Adipose tissue (tissue), 3 donors: ENCODE measurements around the gene ALG9. TPM values are rescaled to one million over a fixed set of nuclear protein-coding genes. Genes with fewer than 3 reads are reported as not detected.
"Not testable (repeated sequence)": the region's sequence is repeated elsewhere in the genome, so short reads cannot be mapped to it uniquely, and the experiment has no call there.

Source experiments
- H3K27ac ChIP-seq: one replicate; pipeline ENCODE4 v1.5.1; 2013; ENCODE audit warnings: low read depth, low read length
- WGBS, 3 donors: extraction: QIAGEN DNeasy Blood & Tissue Kit; methylation state at CpG; one replicate each; pipeline ENCODE4 v1.1.7; 2013; 5-methylcytosine and 5-hydroxymethylcytosine counted together
- polyA plus RNA-seq, 3 donors: library from polyadenylated mRNA; stranded (reverse); fragments of 200-250 nt; gene quantifications; one replicate each; pipeline ENCODE4 v1.2.3, GENCODE V29; 2013
- donor health status: healthy with polysubstance abuse.
- donor health status: Bipolar disorder and iron deficiency.
- donor health status: healthy.

The ALG9 gene
- polyA plus RNA-seq, 3 donors = 13.2 to 39.5 (median 18.9) TPM

DNA sequence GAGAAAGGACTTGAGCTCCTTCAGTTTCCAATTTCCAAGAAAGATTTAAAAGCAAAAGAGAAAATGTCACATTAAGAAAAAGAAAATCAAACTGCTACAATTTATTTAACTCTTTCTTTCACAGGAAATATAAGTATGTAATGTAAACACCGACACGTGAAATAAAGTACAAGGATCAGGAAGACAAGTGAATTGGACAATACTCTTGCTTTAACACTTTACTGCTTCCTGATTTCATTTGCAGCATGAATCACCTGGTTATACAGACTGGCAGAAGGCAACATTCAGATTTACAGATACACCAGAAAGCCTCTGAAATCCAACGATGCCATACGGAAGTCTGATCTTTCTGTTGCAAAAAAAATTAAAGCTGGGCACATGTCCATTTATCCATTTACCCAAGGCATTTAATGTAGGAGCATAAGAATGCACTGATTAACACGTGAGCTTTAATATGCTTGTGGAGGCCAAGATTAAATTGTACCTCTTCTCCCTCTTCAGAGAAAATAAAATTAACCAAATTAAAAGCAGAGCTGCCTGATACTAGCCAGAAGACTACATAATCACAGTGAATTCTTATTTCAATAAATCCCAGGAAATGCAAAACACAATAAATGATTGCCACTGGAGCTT lies 89.2 kb downstream of the ALG9 start:
- WGBS, 3 donors = 69 to 74% (median 72%) methylated on average over 5 of the region's 5 CpGs
- H3K27ac ChIP-seq = no peak overlapping the region

DNA sequence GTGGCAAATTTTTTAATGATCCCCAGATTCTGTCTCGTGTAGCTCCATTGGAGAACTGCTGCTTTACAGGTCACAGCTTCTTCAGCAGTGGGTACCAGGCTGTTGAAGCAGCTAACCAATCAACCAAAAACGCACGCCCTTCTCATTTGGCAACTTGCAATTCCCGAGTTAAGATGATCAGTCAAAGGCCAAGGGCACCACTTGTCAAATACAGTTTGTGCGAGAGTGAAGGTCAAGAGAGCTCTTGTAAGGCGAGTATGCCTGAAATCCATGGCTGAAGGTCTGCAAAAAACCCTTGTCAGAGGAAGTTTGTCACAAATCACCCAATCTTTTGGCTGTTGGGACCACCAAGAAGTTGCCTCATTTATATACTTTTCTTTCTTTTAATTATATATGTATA lies 92.3 kb downstream of the ALG9 start:
- WGBS, 3 donors = 63 to 93% (median 90%) methylated on average over 6 of the region's 6 CpGs

DNA sequence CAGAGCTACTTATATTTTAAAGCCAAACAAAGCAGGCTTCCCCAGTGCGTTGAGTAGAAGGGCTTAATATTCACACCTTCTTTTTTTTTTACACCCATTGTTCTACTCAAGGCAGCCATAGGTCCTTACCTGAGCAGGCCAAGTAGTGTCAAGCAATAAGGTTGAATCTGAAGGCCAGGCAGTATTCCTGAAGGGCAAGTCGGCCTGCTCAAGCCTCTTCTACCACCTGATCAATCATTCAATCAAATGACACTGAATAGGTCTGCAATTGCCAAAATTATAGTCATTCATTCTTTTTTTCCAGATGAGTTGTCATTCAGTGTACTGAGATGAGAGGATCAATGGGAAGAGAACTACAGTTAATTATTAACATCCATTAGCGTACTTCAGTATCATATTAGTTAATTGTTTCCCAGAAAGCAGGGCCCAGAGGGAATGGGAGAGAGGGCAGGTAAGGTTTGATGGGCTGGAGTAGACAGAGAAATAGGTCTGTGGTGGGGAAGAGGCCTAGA lies 93.3 kb downstream of the ALG9 start:
- WGBS, 3 donors = 38 to 90% (median 73%) methylated on average over 3 of the region's 3 CpGs
- H3K27ac ChIP-seq = no peak overlapping the region

More for the DNA sequence above, 92.3 kb downstream of the ALG9 start:
- H3K27ac ChIP-seq = no peak overlapping the region

DNA sequence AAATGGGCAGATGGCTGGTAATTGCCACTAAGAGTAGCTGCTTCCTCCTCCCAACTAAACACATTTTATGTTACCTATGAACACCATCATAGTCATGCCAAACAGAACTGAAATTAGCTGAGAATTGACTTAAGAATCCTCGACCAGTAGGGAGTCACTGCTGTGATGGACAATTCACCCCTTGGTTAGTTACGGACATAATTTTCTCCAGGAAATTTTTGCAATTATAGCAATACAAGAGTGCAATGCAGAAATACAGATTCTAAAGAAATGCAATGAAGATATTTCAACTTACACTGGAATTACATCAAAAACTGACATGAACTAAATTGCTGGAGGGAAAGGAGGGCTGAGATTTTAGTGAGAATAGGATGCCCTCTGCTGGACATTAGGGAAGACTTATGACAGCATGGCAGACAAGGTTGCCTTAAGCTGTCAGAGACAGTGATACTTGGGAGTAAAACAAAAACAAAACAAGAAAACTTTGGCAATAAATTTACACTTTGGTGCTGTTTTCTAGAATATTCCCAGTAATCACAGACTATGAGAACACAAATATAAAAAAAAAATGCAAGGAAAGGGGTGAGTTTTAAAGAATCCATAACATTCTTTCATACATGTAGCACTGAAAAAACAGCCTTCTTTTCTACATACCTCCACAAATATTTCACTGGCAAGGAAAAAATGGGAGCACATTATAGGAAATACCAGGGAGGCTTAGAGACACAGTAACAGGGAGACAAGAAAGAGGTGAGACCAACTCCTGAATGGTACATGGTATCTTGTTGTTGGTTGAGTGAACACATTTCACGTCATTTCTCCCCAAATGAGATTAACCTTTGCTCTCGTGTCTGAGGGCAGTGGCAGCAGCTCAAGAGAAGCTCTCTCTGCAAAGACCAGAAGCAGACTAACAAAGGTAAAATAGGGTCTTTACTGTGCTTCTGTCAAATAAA lies 94.0 kb downstream of the ALG9 start:
- no peak overlapping the region for H3K27ac ChIP-seq
- WGBS, 3 donors = 50 to 75% (median 62%) methylated on average over 4 of the region's 4 CpGs

DNA sequence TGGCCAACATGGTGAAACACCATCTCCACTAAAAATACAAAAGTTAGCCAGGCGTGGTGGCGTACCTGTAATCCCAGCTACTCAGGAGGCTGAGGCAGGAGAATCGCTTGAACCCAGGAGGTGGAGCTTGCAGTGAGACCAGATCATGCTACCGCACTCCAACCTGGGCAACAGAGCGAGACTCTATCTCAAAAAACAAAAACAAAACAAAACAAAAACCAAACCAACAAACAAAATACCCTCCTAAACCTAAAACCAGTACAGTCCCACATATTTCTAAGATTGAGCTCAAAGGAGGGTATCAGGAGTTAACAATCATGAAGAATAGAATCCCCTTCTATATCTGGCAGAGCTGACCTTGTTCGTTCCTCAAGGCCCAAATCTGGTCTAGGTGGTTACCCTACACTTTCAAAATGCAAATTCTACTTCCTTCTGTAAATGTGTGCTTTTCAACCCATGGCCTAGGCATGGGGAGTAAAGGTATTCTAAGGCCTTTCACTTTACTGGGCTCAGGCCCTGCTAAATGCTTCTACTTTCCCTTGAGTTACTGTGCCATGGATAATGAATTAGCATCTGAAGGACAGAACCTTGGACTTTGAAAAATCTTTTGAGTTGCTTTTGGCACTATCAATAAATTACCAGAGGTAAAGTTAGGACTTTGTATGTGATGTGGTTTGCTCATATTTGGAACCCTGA lies 94.8 kb downstream of the ALG9 start:
- H3K27ac ChIP-seq = no peak overlapping the region
- WGBS, 3 donors = 83 to 89% (median 85%) methylated on average over 6 of the region's 6 CpGs

DNA sequence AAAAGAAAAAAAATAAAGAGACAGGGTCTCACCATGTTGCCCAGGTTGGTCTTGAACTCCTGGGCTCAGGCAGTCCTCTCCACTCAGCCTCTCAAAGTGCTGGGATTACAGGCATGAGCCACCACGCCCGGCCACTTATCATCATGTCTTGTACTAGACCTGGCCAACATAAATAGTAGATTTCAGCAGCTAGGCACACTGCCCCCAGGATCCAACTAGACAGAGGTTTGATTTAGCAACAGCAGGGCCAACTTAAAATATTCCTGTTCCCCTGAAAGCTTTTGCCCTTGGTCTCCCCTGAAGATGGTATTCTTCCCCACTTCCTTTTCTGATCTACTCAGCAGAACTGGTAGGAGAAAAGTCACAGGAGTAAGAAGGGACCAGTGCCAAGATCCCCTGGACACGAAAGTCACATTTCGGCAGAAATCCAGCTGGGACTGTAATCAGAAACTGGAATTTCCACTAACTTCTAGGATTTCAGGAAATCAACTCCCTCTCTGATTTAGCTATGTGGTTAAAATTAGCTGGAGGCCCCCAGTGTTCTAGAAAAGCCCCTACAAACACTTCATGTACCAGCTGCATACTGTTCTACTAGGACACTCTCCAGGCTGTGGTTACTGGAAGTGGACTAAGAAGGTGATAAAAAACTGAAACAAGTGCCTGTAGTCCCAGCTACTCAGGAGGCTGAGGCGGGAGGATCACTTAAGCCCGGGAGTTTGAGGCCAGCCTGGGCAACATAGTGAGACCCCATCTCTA lies 96.2 kb downstream of the ALG9 start:
- 30 to 60% (median 54%) methylated on average over 6 of the region's 6 CpGs for WGBS, 3 donors

DNA sequence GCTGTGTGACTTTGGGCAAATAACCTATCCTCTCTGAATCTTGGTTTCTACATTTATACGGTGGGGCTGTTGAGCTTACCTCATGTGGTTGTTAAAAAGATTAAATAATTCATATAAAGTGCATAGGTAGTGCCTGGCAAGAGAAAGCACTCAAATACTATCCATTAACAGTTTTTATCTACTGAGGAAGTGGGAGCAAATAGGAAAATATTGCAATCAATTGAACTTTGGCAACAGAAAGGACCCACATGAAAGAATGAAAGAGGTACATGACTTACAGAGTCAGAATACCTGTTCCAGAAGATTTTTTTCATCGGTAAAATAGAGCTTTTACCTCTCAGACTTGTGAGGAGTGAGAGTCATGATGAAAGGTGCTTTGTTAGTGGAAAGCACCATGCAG lies 98.8 kb downstream of the ALG9 start:
- WGBS, 3 donors = 25 to 93% (median 90%) methylated on average over 2 of the region's 2 CpGs

More for the DNA sequence above, 96.2 kb downstream of the ALG9 start:
- H3K27ac ChIP-seq = no peak overlapping the region

DNA sequence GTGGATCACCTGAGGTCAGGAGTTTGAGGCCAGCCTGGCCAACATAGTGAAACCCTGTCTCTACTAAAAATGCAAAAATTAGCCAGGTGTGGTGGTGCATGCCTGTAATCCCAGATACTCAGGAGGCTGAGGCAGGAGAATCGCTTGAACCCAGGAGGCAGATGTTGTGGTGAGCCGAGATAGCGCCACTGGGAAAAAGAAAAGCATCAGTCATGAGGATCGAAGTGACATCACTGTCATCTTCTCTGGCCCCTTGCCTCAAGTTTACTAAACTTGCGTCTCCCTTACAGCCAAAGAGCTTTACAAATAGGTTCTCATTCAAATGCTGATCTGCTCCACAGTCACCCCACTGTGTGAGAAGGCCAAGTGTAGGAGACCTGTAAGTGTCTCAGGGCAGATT lies 100.2 kb downstream of the ALG9 start:
- WGBS, 3 donors = 92 to 95% (median 93%) methylated on average over 5 of the region's 5 CpGs
- H3K27ac ChIP-seq = not testable (repeated sequence)

More for the DNA sequence above, 98.8 kb downstream of the ALG9 start:
- no peak overlapping the region for H3K27ac ChIP-seq

DNA sequence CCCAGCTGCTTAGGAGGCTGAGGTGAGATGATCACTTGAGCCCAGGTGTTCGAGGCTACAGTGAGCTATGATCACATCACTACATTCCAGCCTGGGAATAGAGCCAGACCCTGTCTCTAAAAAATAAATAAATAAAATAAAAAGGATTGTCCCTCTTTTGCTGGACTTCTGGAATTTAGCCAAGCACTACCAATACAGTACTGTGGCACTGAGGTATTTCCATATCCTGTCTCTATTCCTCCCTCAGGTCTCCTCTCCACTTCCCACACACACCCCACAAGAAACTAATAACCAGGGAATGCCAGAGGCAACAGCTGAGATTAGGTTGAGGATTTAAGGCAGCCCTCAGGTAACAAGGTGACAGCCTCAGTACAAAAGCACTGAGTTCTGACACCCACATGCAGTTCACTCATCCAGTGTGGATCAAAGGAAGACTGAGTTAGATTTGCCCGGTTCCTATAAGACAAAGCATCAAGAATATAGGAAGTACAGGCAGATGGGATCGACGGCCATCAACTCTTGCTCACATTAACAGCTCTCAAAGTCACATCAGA lies 100.7 kb downstream of the ALG9 start:
- H3K27ac ChIP-seq = no peak overlapping the region
- 68 to 88% (median 81%) methylated on average over 4 of the region's 4 CpGs for WGBS, 3 donors

DNA sequence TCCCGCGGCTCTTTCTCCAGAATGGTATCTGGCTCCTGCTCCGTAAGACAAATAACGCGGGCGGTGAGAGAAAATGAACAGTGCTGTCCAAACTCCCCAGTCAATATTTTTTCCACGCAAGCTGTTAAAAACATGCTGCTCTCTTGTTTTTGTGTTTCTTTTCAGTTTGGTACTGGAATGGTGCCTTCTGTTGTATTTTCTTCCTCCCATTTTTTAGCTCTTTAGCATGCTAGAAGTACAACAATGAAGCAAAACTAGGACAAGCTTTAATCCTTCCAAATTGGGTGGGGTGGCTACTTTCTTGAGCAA lies 104.6 kb downstream of the ALG9 start:
- H3K27ac ChIP-seq = no peak overlapping the region
- 1 to 2% (median 1%) methylated on average over 7 of the region's 7 CpGs for WGBS, 3 donors

DNA sequence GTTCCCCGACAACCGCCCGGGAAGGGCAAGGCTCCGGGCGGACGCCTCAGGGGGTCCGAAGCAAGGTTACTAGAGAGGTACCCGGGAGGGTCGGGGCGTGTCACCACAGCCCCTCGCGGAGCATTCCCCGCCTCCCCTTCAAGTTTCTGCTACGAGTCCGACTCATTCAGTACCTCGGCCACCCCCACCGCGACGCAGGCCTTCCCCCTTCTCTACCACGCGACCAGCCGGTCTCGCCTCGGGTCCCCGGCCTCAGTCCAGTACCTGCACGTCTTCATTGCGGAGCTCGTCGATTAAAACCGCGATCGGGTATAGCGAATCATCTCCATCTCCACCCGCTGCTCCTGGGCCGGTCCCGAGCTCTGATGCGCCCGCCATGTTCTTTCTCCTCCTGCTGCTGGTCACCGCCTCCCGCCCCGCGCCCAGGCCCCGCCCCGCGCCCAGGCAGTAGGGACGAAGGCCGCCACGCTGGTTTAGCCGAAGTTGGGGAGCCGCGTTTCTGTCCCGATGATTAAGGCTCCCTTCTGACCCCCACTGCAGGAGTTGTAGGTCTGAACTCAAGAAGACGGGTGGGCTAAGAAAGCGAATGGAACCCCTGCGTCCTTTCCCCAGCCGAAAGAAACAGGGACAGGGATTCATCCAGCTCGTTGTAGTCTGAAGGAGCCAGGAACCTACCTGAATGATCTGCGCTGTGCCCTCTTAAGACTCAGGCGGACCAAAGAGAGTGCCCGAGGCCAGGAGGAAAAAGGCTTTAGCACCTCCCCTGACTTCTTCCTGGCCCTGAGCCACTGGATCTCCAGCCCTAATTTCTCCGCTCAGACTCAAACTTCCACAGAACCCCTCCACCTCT lies 105.2 kb downstream of the ALG9 start, which contains the start of gene PPP2R1B:
Gene PPP2R1B, minus strand, starts transcription at position 406 of the 850 bp plus-strand sequence. Its CDS starts 28 bp downstream, at position 378.
- H3K27ac ChIP-seq = no peak within 1 kb of the TSS
- WGBS, 3 donors = 1% methylated on average over 57 to 61 of the region's 61 CpGs

DNA sequence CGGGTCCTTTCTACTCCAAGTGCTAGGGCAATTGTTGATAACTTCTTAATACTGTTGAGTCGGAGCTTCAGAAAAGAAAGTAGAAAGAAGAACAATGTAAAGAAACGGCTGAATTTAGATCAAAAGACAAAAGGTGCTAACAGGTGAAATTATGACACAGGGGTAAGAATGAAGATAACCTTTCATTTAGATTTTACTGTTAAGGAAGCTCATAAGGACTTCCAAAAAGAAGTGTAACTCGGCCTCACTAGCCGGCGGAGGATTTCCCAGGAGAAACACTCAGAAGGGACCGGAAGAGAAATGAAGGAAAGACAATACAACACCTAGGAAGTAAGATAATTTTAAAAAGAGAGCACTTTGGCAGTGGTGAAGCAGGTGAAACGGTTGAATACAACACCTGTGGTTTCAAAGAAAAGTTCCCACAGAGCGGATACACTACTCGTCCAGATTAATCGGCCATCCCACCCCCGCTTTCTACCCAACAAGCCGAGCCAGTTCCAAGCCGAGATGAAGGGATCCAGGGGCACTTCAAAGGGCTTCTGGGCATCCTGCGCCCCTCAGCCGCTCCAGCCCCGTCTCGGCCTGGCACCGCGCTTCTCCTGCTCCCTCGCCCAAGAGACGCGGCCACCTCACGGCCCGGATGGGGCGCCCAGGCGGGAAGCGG lies 105.9 kb downstream of the ALG9 start:
- 1 to 2% (median 1%) methylated on average over 26 to 28 of the region's 28 CpGs for WGBS, 3 donors
- H3K27ac ChIP-seq = no peak overlapping the region

DNA sequence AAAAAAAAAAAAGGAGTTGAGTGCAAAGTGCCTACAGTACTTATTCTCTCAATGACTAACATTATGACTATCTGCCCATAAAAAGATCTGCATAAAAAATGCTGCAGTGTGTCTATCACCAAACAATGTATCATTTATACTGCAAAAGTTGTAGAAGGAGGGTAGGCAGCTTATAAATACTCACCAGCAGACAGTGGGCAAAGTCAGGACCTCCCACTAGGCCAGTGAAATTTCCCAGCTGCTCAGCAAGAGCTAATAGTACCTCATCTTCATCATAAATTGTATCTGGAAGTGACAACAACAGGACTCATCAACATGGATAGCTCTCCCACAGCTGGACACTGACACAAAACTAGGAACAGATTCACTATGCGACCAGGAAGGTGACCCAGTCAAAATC lies 106.8 kb downstream of the ALG9 start:
- H3K27ac ChIP-seq = no peak overlapping the region
- 7 to 60% (median 37%) methylated on average over 1 of the region's 1 CpG for WGBS, 3 donors

DNA sequence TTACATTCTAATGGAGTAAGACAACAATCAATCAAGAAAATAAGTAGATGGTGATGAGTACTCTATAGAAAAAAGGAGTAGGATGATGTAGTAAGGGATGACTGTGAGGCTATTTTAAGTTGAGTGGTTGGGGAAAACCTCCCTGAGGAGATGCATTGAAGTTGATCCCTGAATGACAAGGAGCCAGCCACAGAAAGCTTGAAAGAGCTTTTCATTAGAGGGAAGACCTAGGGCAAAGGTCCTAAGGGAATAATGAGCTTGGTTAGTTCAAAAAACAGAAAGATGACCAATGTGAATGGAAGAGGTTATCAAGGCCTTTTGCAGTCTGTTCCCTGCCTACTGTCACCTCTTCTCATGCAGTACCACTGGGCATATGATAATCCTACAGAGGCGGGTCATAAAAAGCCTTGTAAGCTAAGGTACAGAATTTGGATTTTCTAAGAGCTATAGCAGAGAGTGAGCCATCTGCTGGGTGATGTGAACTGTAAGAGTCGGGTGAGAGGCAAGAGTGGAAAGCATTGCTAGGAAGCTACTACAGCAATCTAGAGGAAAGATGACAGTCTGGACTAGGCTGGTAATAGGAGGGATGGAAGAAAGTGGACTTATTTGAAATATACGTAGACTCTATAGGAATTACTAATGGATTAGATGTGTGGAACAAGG lies 108.3 kb downstream of the ALG9 start:
- H3K27ac ChIP-seq = no peak overlapping the region
- whole genome bisulfite sequencing, 3 donors = 73 to 80% (median 78%) methylated on average over 3 of the region's 3 CpGs

DNA sequence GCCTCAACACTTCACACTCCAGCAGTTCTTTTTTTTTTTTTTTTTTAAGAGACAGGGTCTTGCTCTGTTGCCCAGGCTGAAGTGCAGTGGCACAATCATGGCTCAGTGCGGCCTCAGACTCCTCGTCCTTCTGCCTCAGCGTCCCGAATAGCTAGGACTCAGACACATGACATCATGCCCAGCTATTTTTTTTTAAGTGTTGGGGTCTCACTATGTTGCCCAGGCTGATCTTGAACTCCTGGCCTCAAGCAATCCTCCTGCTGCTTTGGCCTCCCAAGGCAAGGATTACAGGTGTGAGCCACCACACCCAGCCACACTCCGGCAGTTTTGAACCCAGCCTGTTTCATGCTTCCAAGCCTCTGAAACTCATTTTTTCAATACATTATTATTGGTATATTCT lies 108.9 kb downstream of the ALG9 start:
- 84 to 98% (median 96%) methylated on average over 5 of the region's 5 CpGs for WGBS, 3 donors
- no peak overlapping the region for H3K27ac ChIP-seq

DNA sequence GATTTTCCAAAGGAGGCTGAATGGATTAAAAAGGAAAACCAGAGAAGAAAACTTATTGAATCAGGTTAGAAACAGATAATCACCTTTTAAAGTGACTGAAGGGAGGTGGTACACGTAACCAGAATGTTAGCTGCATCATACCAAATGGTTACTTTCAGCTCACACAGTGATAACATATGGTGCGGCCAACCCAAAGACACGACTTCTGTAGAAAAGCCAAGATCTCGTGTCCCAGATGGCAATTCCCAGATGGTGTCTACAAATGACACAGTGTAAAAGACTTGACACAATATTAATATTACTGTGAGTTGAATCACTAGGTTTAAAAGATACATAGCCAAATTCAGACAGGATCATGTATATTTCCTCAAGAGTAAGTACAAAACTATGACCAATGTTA lies 110.3 kb downstream of the ALG9 start:
- no peak overlapping the region for H3K27ac ChIP-seq
- 30 to 86% (median 80%) methylated on average over 4 of the region's 4 CpGs for WGBS, 3 donors
